NB4 (cell line): ENCODE data around the gene TMEM59L.

ENCODE experiments used
- DNase-seq: peaks from one replicate; pipeline ENCODE4 v3.0.0; 2010; ENCODE audit warnings: low read depth
- H3K4me3 ChIP-seq: one replicate; pipeline ENCODE4 v1.5.1; 2011; ENCODE audit warnings: mild to moderate bottlenecking, low read depth, low read length, moderate library complexity
- CTCF ChIP-seq: IDR thresholded peaks from one replicate; pipeline ENCODE4 v1.5.1; 2012; ENCODE audit warnings: low read depth, low read length
- MAX ChIP-seq: IDR thresholded peaks from 2 replicates; pipeline ENCODE4 v1.6.1; 2011; ENCODE audit warnings: low read depth, low read length
- MYC ChIP-seq: IDR thresholded peaks from 2 replicates; pipeline ENCODE4 v1.6.1; 2011; ENCODE audit warnings: low read depth, low read length
- POLR2A ChIP-seq: IDR thresholded peaks from 2 replicates; pipeline ENCODE4 v1.6.1; 2011; ENCODE audit warnings: mild to moderate bottlenecking; ENCODE audit not compliant: insufficient read length; ENCODE audit errors: extremely low read depth

Gene TMEM59L

GRCh38 chr19:18593367-18594095 is 19.1 kb upstream of the TMEM59L start:
- TF ChIP-seq MAX (no peak), CTCF (no peak), POLR2A (no peak), MYC (no peak)
- DNase-seq, result no peak
- no peak overlapping the region for H3K4me3 ChIP-seq

GRCh38 chr19:18594096-18594823 is 18.4 kb upstream of the TMEM59L start:
- H3K4me3 ChIP-seq, result no peak overlapping the region
- peak; percentile 86 for DNase-seq
- TF ChIP-seq POLR2A (no peak), MAX (peak; percentile 79), MYC (peak; percentile 77), CTCF (peak; percentile 59)

- TF ChIP-seq CTCF, result no peak
- no peak for TF ChIP-seq POLR2A
- no peak for TF ChIP-seq MYC
- no peak for TF ChIP-seq MAX
- DNase-seq, result no peak
- no peak overlapping the region for H3K4me3 ChIP-seq
Observed at GRCh38 chr19:18594824-18595373, 17.8 kb upstream of the TMEM59L start.

GRCh38 chr19:18595475-18595874 is 17.2 kb upstream of the TMEM59L start:
- no peak overlapping the region for H3K4me3 ChIP-seq
- DNase-seq, result no peak
- TF ChIP-seq MYC, result no peak
- no peak for TF ChIP-seq CTCF
- TF ChIP-seq MAX, result no peak
- no peak for TF ChIP-seq POLR2A

- DNase-seq, result peak; percentile 68
- no peak overlapping the region for H3K4me3 ChIP-seq
- peak; percentile 70 for TF ChIP-seq MAX
- TF ChIP-seq MYC, result 0 out of 2 replicates have a peak, but pooled peaks have one; percentile 41
- TF ChIP-seq POLR2A, result no peak
Observed at GRCh38 chr19:18596752-18597157, 15.9 kb upstream of the TMEM59L start.
